Measurements from ENCODE around the gene AQP6. TPM values are rescaled to one million over a fixed set of nuclear protein-coding genes. Genes with fewer than 3 reads are reported as not detected.

AQP6 gene
- total RNA-seq, 4 donors from 2014 or later: not detected

- DNase-seq: no peak
- H3K9me3 ChIP-seq: no peaks in the 10 kb centered on the region
- no peaks in the 10 kb centered on the region for H3K27me3 ChIP-seq
- H3K4me3 ChIP-seq (replicated peaks in 1 of 3): no peak overlapping the region
- no peak overlapping the region for H3K27ac ChIP-seq
- intact Hi-C loops (cut with DNase I): no loop called here
- WGBS, 2 donors: 95 to 100% methylated on average over 3 of the region's 3 CpGs
- no peaks in the 10 kb centered on the region for H3K36me3 ChIP-seq
- TF ChIP-seq POLR2A (IDR thresholded peaks at IDR 0.05) (no peak), CTCF (IDR thresholded peaks at IDR 0.05) (no peak)
- peaks cover 7% of the 10 kb centered on the region in 2 donors for H3K4me1 ChIP-seq
Observed at GRCh38 chr12:50014342-50014741, 41.6 kb downstream of the AQP6 start.

- DNase-seq: peak; percentile 62 to 69
- Histone ChIP-seq H3K4me3 (replicated peaks in 1 of 3) (no peak overlapping the region), H3K9me3 (no peaks in the 10 kb centered on the region), H3K27ac (no peak overlapping the region), H3K36me3 (no peaks in the 10 kb centered on the region), H3K27me3 (no peaks in the 10 kb centered on the region), H3K4me1 (peaks cover 7% of the 10 kb centered on the region in 2 donors)
- TF ChIP-seq POLR2A (IDR thresholded peaks at IDR 0.05): no peak
- TF ChIP-seq CTCF (IDR thresholded peaks at IDR 0.05): no peak
- intact Hi-C loops (cut with DNase I): no loop called here
- 62 to 64% methylated on average over 10 of the region's 10 CpGs for WGBS, 2 donors
Observed at GRCh38 chr12:50016501-50017475, 44.0 kb downstream of the AQP6 start.

GRCh38 chr12:50017641-50018040 lies 44.9 kb downstream of the AQP6 start:
- Histone ChIP-seq H3K27me3 (no peaks in the 10 kb centered on the region), H3K27ac (no peak overlapping the region), H3K4me1 (peaks cover 7% of the 10 kb centered on the region in 2 donors), H3K4me3 (replicated peaks in 1 of 3) (no peak overlapping the region), H3K9me3 (no peaks in the 10 kb centered on the region), H3K36me3 (no peaks in the 10 kb centered on the region)
- 91 to 93% methylated on average over 6 of the region's 6 CpGs for WGBS, 2 donors
- intact Hi-C loops (cut with DNase I): no loop called here
- TF ChIP-seq CTCF (IDR thresholded peaks at IDR 0.05): no peak
- no peak for TF ChIP-seq POLR2A (IDR thresholded peaks at IDR 0.05)
- no peak for DNase-seq

GRCh38 chr12:50018154-50018553 lies 45.4 kb downstream of the AQP6 start:
- no peak for TF ChIP-seq CTCF (IDR thresholded peaks at IDR 0.05)
- H3K9me3 ChIP-seq: no peaks in the 10 kb centered on the region
- no peak for DNase-seq
- intact Hi-C loops (cut with DNase I): no loop called here
- no peak overlapping the region for H3K4me3 ChIP-seq (replicated peaks in 1 of 3)
- 77 to 81% methylated on average over 3 of the region's 3 CpGs for WGBS, 2 donors
- no peak overlapping the region for H3K27ac ChIP-seq
- H3K36me3 ChIP-seq: no peaks in the 10 kb centered on the region
- peaks cover 7% of the 10 kb centered on the region in 2 donors for H3K4me1 ChIP-seq
- H3K27me3 ChIP-seq: no peaks in the 10 kb centered on the region

- 96 to 99% methylated on average over 2 of the region's 2 CpGs for WGBS, 2 donors
- no peak for TF ChIP-seq CTCF (IDR thresholded peaks at IDR 0.05)
- no peak for TF ChIP-seq POLR2A (IDR thresholded peaks at IDR 0.05)
- intact Hi-C loops (cut with DNase I): no loop called here
- no peak overlapping the region for H3K4me3 ChIP-seq (replicated peaks in 1 of 3)
- DNase-seq: no peak
- no peaks in the 10 kb centered on the region for H3K9me3 ChIP-seq
- H3K27ac ChIP-seq: no peak overlapping the region
- no peaks in the 10 kb centered on the region for H3K27me3 ChIP-seq
- peaks cover 7% of the 10 kb centered on the region in 2 donors for H3K4me1 ChIP-seq
- H3K36me3 ChIP-seq: no peaks in the 10 kb centered on the region
Observed at GRCh38 chr12:50018968-50019367, 46.2 kb downstream of the AQP6 start.
